ENCODE data around the gene SULF2. TPM values are rescaled to one million over a fixed set of nuclear protein-coding genes. Genes with fewer than 3 reads are reported as not detected.

Gene SULF2
- total RNA-seq, 3 donors from 2014 or later = 36.3 to 62.5 (median 58.0) TPM

GRCh38 chr20:47642118-47642517 is 143.2 kb downstream of the SULF2 start:
- no peak overlapping the region for H3K4me3 ChIP-seq
- no peak overlapping the region for H3K27ac ChIP-seq
- H3K27me3 ChIP-seq = no peaks in the 10 kb centered on the region
- no peaks in the 10 kb centered on the region for H3K9me3 ChIP-seq
- no peaks in the 10 kb centered on the region for H3K4me1 ChIP-seq
- TF ChIP-seq POLR2AphosphoS5 (IDR thresholded peaks at IDR 0.05) = no peak
- TF ChIP-seq POLR2A (IDR thresholded peaks at IDR 0.05) = no peak
- TF ChIP-seq, protein P1, sequence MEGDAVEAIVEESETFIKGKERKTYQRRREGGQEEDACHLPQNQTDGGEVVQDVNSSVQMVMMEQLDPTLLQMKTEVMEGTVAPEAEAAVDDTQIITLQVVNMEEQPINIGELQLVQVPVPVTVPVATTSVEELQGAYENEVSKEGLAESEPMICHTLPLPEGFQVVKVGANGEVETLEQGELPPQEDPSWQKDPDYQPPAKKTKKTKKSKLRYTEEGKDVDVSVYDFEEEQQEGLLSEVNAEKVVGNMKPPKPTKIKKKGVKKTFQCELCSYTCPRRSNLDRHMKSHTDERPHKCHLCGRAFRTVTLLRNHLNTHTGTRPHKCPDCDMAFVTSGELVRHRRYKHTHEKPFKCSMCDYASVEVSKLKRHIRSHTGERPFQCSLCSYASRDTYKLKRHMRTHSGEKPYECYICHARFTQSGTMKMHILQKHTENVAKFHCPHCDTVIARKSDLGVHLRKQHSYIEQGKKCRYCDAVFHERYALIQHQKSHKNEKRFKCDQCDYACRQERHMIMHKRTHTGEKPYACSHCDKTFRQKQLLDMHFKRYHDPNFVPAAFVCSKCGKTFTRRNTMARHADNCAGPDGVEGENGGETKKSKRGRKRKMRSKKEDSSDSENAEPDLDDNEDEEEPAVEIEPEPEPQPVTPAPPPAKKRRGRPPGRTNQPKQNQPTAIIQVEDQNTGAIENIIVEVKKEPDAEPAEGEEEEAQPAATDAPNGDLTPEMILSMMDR (IDR thresholded peaks at IDR 0.05) = no peak
- no peaks in the 10 kb centered on the region for H3K36me3 ChIP-seq
- DNase-seq (ENCODE audit: low spot score in 2 of 2) = no peak
- intact Hi-C loops (cut with DNase I; ENCODE audit: low total_unique reads) = no loop called here

- no peak overlapping the region for H3K27ac ChIP-seq
- intact Hi-C loops (cut with DNase I; ENCODE audit: low total_unique reads) = no loop called here
- no peaks in the 10 kb centered on the region for H3K36me3 ChIP-seq
- TF ChIP-seq, protein P1 (IDR thresholded peaks at IDR 0.05) = no peak
- no peak for TF ChIP-seq POLR2A (IDR thresholded peaks at IDR 0.05)
- no peak for TF ChIP-seq POLR2AphosphoS5 (IDR thresholded peaks at IDR 0.05)
- no peak for DNase-seq (ENCODE audit: low spot score in 2 of 2)
- H3K4me3 ChIP-seq = no peak overlapping the region
- H3K27me3 ChIP-seq = no peaks in the 10 kb centered on the region
- H3K4me1 ChIP-seq = no peaks in the 10 kb centered on the region
- H3K9me3 ChIP-seq = no peaks in the 10 kb centered on the region
Measured at GRCh38 chr20:47638851-47639250, 146.4 kb downstream of the SULF2 start.

GRCh38 chr20:47635256-47635655 is 150.0 kb downstream of the SULF2 start:
- no peak overlapping the region for H3K27ac ChIP-seq
- H3K9me3 ChIP-seq = no peaks in the 10 kb centered on the region
- DNase-seq (ENCODE audit: low spot score in 2 of 2) = no peak
- no peaks in the 10 kb centered on the region for H3K36me3 ChIP-seq
- H3K27me3 ChIP-seq = no peaks in the 10 kb centered on the region
- intact Hi-C loops (cut with DNase I; ENCODE audit: low total_unique reads) = no loop called here
- TF ChIP-seq POLR2A (IDR thresholded peaks at IDR 0.05) = no peak
- TF ChIP-seq, protein P1 (IDR thresholded peaks at IDR 0.05) = no peak
- TF ChIP-seq POLR2AphosphoS5 (IDR thresholded peaks at IDR 0.05) = no peak
- H3K4me1 ChIP-seq = no peaks in the 10 kb centered on the region
- no peak overlapping the region for H3K4me3 ChIP-seq

DNA sequence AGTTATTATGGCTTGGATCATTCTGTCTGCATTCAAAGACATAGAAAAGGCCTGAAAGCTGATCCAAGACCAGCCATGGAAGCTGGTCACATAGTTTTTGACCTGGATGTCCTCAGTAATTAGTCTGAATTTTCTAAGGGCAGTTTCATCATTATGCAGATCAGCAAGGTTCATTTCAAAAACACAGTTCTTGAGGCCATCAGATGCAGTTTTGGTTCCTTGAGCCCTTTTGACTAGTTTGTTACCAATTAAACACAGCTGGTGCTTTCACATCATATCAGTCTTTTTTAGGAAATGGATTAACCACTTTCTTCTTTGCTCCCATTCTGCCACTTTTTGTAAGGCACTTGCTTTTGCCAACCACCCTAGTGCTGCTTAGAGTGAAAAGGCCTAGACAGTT is 154.2 kb downstream of the SULF2 start:
- intact Hi-C loops (cut with DNase I; ENCODE audit: low total_unique reads) = no loop called here
- TF ChIP-seq POLR2AphosphoS5 (IDR thresholded peaks at IDR 0.05) = no peak
- TF ChIP-seq, protein P1 (IDR thresholded peaks at IDR 0.05) = no peak
- TF ChIP-seq POLR2A (IDR thresholded peaks at IDR 0.05) = no peak
- Histone ChIP-seq H3K27me3 (no peaks in the 10 kb centered on the region), H3K4me3 (no peak overlapping the region), H3K27ac (no peak overlapping the region), H3K36me3 (no peaks in the 10 kb centered on the region), H3K9me3 (no peaks in the 10 kb centered on the region), H3K4me1 (no peaks in the 10 kb centered on the region)
- no peak for DNase-seq (ENCODE audit: low spot score in 2 of 2)

GRCh38 chr20:47629907-47630306 is 155.4 kb downstream of the SULF2 start:
- Histone ChIP-seq H3K4me3 (no peak overlapping the region), H3K4me1 (no peaks in the 10 kb centered on the region), H3K9me3 (no peaks in the 10 kb centered on the region), H3K27ac (no peak overlapping the region), H3K27me3 (no peaks in the 10 kb centered on the region), H3K36me3 (no peaks in the 10 kb centered on the region)
- intact Hi-C loops (cut with DNase I; ENCODE audit: low total_unique reads) = no loop called here
- TF ChIP-seq POLR2AphosphoS5 (IDR thresholded peaks at IDR 0.05) = no peak
- DNase-seq (ENCODE audit: low spot score in 2 of 2) = no peak

DNA sequence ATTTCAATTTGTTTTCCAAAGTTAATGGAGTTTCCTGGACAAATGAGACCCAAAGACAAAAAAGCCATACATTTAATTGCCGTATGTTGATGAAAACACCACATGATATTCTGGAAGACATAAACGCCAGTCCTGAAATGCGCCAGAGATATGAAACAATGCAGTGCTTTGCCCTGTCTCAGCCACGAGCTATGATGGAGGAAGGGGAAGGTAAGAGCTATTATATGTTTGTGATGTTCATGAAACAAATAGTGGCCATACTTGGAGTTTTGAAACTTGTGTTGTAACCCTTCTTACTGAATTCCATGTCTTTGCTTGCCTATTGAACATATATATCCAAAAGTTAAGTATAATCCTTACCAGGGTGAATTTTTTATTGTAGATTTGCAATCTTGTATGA is 157.7 kb downstream of the SULF2 start:
- no peak for DNase-seq (ENCODE audit: low spot score in 2 of 2)
- no peaks in the 10 kb centered on the region for H3K36me3 ChIP-seq
- intact Hi-C loops (cut with DNase I; ENCODE audit: low total_unique reads) = no loop called here
- H3K27ac ChIP-seq = no peak overlapping the region
- no peak for TF ChIP-seq POLR2A (IDR thresholded peaks at IDR 0.05)
- no peak for TF ChIP-seq POLR2AphosphoS5 (IDR thresholded peaks at IDR 0.05)
- TF ChIP-seq, protein P1 (IDR thresholded peaks at IDR 0.05) = no peak
- H3K4me3 ChIP-seq = no peak overlapping the region
- no peaks in the 10 kb centered on the region for H3K9me3 ChIP-seq
- H3K4me1 ChIP-seq = no peaks in the 10 kb centered on the region
- no peaks in the 10 kb centered on the region for H3K27me3 ChIP-seq
